Coronary artery (tissue), 2 donors: ENCODE measurements around the gene CFAP300.
A peak's percentile ranks its signal among the peaks of the same experiment; 100 is the strongest.

Experiments used
- DNase-seq: peaks from one replicate; pipeline ENCODE4 v3.0.0-alpha.2; 2017; ENCODE audit warnings: low spot score
- H3K27ac ChIP-seq, 2 donors: fragments of 200-600 bp; sonication (generic); one replicate each; pipeline ENCODE4 v1.5.1; 2016 to 2019
- H3K4me3 ChIP-seq: fragments of 200-600 bp; sonication (generic); 2 replicates; pipeline ENCODE4 v1.5.1; 2016; ENCODE audit warnings: mild to moderate bottlenecking, moderate library complexity
- TF ChIP-seq, protein P1 (sequence below): fragments of 200-600 bp; sonication (generic); IDR thresholded peaks from one replicate; pipeline ENCODE4 v1.5.1; 2019; ENCODE audit warnings: antibody characterized with exemption

Gene CFAP300

DNA sequence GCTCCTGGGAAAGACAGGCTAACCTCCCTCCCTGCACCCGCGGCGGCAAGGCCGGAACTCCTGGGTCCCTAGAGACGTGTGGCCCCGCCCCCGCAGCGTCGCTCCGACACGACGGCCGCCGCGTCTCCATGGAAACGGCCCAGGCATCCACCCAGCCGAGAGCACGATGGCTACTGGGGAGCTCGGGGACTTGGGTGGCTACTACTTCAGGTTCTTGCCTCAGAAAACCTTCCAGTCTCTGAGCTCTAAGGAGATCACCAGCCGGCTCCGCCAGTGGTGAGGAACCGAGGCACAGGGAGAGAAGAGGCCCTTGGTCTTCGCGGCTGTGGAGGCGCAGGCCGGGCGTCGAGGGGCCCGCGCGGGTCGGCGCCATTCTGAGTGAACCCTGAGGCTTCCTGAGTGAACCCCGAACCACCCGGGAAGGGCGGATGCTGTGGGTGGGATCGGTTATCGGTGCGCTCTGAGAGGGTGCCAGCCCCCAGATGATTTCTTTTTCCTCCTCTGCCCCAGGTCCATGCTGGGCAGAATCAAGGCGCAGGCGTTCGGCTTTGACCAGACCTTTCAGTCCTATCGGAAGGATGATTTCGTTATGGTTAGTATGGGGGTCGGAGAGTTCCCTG lies at the start of gene CFAP300:
Gene CFAP300 (plus strand): TSS at position 133 of the 620 bp plus-strand sequence. CDS start 34 bp downstream, at position 167.
- Histone ChIP-seq H3K4me3 (peak within 1 kb of the TSS; percentile 77), H3K27ac (peak within 1 kb of the TSS; percentile 83 to 91)
- DNase-seq, result peak; percentile 94
- TF ChIP-seq, protein P1, sequence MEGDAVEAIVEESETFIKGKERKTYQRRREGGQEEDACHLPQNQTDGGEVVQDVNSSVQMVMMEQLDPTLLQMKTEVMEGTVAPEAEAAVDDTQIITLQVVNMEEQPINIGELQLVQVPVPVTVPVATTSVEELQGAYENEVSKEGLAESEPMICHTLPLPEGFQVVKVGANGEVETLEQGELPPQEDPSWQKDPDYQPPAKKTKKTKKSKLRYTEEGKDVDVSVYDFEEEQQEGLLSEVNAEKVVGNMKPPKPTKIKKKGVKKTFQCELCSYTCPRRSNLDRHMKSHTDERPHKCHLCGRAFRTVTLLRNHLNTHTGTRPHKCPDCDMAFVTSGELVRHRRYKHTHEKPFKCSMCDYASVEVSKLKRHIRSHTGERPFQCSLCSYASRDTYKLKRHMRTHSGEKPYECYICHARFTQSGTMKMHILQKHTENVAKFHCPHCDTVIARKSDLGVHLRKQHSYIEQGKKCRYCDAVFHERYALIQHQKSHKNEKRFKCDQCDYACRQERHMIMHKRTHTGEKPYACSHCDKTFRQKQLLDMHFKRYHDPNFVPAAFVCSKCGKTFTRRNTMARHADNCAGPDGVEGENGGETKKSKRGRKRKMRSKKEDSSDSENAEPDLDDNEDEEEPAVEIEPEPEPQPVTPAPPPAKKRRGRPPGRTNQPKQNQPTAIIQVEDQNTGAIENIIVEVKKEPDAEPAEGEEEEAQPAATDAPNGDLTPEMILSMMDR, result no peak

DNA sequence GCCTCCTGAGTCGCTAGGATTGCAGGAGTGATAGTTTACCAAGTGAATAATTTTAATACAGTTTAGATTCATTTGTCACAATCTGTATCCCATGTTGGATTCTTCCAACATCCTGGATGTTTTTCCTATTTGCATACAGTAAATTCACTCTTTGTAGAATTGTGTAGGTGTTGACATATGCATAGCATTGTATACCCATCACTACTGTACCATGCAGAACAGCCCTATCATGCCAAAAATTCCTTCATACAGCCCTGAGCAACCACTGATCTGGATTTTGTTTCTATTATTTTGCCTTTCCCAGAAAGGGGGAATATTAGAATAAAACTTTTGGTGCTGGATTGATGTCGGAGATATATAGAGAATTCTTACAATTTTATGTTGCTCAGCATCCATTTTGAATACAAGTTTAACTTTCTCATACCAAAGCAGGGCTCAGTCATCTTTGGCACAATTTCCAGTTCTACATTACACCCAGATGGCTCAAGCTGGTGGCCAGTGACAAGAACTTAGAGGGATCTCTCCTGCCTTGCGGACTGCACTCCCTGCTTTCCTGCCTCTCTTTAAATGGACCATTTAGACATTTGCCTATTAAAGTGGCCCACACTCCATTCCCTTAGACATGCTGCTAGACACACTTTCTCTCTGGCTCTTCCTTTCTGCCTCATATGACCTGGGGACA lies 45.4 kb upstream of the CFAP300 start:
- no peak for DNase-seq
- no peak overlapping the region for H3K4me3 ChIP-seq
- H3K27ac ChIP-seq, result no peak overlapping the region
- TF ChIP-seq, protein P1, result no peak

DNA sequence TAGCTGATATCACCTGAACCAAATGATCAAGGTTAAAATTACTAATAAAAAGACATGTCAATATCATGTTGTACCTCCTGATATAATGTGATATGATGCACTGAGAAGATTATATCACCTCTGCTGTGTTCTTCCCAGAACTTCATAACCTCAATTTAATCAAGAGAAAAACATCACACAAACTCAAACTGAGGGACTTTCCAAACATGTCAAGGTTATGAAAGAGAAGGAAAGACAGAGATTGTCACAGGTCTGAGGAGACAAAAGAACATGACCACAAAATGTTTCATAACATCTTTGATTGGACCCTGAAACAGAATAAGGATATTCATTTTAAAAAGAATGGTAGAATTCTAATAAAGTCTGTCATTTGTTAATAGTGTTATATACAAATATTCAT lies 43.0 kb upstream of the CFAP300 start:
- Histone ChIP-seq H3K27ac (no peak overlapping the region), H3K4me3 (no peak overlapping the region)
- no peak for DNase-seq
- TF ChIP-seq, protein P1, result no peak

DNA sequence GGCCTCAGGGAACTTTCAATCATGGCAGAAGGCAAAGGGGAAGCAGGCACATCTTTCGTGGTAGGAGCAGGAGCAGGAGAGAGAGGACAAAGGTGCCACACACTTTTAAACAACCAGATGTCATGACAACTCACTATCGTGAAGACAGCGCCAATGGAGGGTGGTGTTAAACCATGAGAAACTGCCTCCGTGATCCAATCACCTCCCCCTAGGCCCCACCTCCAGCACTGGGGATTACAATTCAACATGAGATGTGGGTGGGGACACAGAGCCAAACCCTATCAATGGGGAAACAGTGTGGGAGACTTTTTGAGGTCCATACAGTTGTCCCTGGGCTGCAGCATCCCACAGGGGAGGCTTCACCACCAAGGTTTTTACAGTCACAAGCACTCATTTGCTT lies 41.9 kb upstream of the CFAP300 start:
- Histone ChIP-seq H3K27ac (no peak overlapping the region), H3K4me3 (no peak overlapping the region)
- DNase-seq, result no peak
- TF ChIP-seq, protein P1, result no peak

DNA sequence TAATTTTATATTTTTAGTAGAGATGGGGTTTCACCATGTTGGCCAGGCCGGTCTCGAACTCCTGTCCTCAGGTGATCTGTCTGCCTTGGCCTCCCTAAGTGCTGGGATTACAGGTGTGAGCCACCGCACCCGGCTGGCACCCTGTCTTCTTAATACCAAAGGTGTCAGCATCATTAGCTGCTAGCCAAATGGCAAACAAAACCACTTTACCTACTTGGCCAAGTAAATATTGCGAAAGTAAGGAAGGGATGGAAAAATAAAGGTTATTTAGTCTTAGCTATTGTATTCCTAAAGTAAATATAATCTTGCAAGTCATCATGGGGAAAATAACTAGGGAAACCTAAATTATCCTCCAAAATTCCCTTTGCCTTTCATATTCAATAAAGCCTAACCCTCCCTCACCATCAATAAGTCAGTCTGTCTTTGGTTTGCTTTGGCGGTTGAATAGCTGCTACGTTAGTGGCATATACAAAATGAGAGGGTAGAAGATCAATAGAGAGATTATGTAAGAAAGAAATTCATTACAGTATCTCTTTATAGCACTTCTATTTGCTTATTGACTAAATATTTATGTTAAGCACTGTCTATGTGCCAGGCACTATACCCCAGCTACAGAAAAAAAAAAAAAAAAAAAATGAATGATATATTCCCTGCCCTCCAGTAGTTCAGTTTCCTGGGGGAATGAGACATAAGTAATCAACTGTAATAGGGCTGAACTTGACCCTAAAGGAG lies 40.2 kb upstream of the CFAP300 start:
- Histone ChIP-seq H3K4me3 (no peak overlapping the region), H3K27ac (no peak overlapping the region)
- DNase-seq, result no peak
- TF ChIP-seq, protein P1, result no peak

DNA sequence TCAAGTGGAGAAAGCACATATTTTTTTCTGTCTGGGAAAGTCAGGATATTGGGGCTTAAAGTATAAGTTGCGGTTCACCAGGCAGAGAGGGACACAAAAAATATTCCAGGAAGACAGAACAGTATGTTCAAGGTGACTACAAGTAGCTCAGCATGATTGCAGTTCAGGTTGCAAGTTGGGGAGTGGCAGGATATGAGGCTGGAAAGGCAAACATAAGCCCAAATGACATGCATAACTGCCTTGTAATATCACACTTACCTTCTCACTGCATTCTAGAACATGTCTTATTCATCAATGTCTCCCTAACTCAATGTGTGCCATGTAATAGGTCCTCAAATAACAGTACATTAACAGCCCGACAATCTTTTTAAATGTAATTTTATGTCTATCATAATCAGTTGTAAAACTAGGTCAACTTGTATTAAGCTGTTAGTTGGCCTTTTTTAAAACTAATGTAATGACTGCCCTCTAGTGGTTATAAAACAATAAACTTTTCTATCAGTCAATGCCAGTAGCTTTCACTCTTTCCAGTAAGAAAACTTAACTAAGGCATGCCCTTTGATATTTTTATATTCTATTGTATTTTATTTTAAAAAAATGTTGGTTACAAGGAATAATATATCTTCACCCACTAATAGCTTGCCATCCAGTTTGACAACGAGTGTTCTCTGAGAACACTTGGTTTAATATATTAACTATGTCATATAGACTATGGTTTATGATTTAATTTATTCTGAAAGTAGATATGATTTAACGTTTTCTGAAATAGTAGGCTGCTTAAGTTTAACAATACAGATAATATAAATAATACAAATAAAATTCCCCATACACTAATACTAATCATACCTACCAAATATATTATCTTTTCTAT lies 39.4 kb upstream of the CFAP300 start:
- DNase-seq, result no peak
- TF ChIP-seq, protein P1, result no peak
- H3K4me3 ChIP-seq, result no peak overlapping the region
- H3K27ac ChIP-seq, result peak overlapping the region in 1 of 2 donors; percentile 18
